GM18951 (cell line): ENCODE measurements around the gene PSAPL1.

Source experiments
- POLR2A ChIP-seq: IDR thresholded peaks from 4 replicates; pipeline ENCODE4 v1.6.1; 2011; ENCODE audit warnings: mild to moderate bottlenecking; ENCODE audit not compliant: insufficient read length, insufficient read depth; ENCODE audit errors: extremely low read depth
- in situ Hi-C: fragments of 300-500 bp; cut with MboI; formaldehyde crosslinking; loops from one replicate; pipeline ENCODE4 v1.12.0; 2022; ENCODE audit warnings: low sequenced_read_pairs, mixed read lengths, inconsistent platforms; ENCODE audit not compliant: unreplicated experiment

Gene PSAPL1

GRCh38 chr4:7381221-7381889, 53.4 kb downstream of the PSAPL1 start:
- TF ChIP-seq POLR2A = no peak
- in situ Hi-C loops = no loop called here
